Endodermal cell (in vitro differentiated cells): Measurements from ENCODE around the gene PLAAT3. TPM values are rescaled to one million over a fixed set of nuclear protein-coding genes. Genes with fewer than 3 reads are reported as not detected.

Experiments
- DNase-seq: peaks from one replicate; pipeline ENCODE4 v3.0.0-alpha.2; 2017
- H3K27ac ChIP-seq: 2 replicates; pipeline ENCODE4 v1.5.1; 2013; ENCODE audit warnings: mild to moderate bottlenecking, low read depth, low read length, moderate library complexity
- H3K27me3 ChIP-seq: 2 replicates; pipeline ENCODE4 v1.6.1; 2013; ENCODE audit warnings: mild to moderate bottlenecking, low read length, moderate library complexity; ENCODE audit not compliant: insufficient read depth, control insufficient read depth, poor library complexity, severe bottlenecking
- H3K36me3 ChIP-seq: 2 replicates; pipeline ENCODE4 v1.7.0; 2013; ENCODE audit warnings: mild to moderate bottlenecking, low read length, moderate library complexity; ENCODE audit not compliant: control insufficient read depth, insufficient read depth
- H3K4me1 ChIP-seq: one replicate; pipeline ENCODE4 v1.7.0; 2013; ENCODE audit warnings: low read length; ENCODE audit not compliant: control insufficient read depth, insufficient read depth
- H3K4me3 ChIP-seq: 2 replicates; pipeline ENCODE4 v1.5.1; 2013; ENCODE audit warnings: mild to moderate bottlenecking, low read length, moderate library complexity
- H3K9ac ChIP-seq: 2 replicates; pipeline ENCODE4 v1.6.1; 2013; ENCODE audit warnings: mild to moderate bottlenecking, low read length, moderate library complexity; ENCODE audit not compliant: poor library complexity, severe bottlenecking; ENCODE audit errors: extremely low read depth
- H3K9me3 ChIP-seq: 2 replicates; pipeline ENCODE4 v1.6.1; 2013; ENCODE audit warnings: mild to moderate bottlenecking, low read length, moderate library complexity; ENCODE audit not compliant: control insufficient read depth
- H3K27ac Mint-ChIP-seq: 2 replicates; pipeline ENCODE4 v1.8.0; 2020; ENCODE audit warnings: mixed read lengths
- H3K27me3 Mint-ChIP-seq: 2 replicates; pipeline ENCODE4 v1.8.0; 2021; ENCODE audit warnings: mild to moderate bottlenecking, mixed read lengths; ENCODE audit not compliant: insufficient read depth
- H3K36me3 Mint-ChIP-seq: 2 replicates; pipeline ENCODE4 v1.8.0; 2020; ENCODE audit warnings: low read depth, mixed read lengths
- H3K4me1 Mint-ChIP-seq: 2 replicates; pipeline ENCODE4 v1.8.0; 2020; ENCODE audit warnings: mixed read lengths
- H3K4me3 Mint-ChIP-seq: 2 replicates; pipeline ENCODE4 v1.8.0; 2020; ENCODE audit warnings: mild to moderate bottlenecking, moderate library complexity, mixed read lengths
- H3K9me3 Mint-ChIP-seq: 2 replicates; pipeline ENCODE4 v1.8.0; 2020; ENCODE audit warnings: mild to moderate bottlenecking, mixed read lengths
- WGBS, 2 experiments: methylation state at CpG; one replicate each; pipeline versions ENCODE4 v1.1.5 to v1.1.7; 2013; ENCODE audit warnings: missing lambda C conversion rate in 2 of 2, mixed read lengths in 1 of 2; ENCODE audit not compliant: insufficient coverage in 1 of 2, insufficient read length in 1 of 2; 5-methylcytosine and 5-hydroxymethylcytosine counted together
- total RNA-seq, 2 donors: library from RNA; stranded (reverse); fragmentation: NEBNext Ultra II Directional in 1 of 2; extraction: Animal tissue kit (Norgen Biotek cat#: 25700) in 1 of 2; gene quantifications; 2 replicates in 1 of 2; 3 replicates in 1 of 2; pipeline ENCODE4 v1.2.1, GENCODE V29; 2021
- TF ChIP-seq, protein P1 (sequence below): fragments of 200-600 bp; sonication (generic); conservative IDR thresholded peaks from 2 replicates; pipeline ENCODE4 v1.5.0; 2021; ENCODE audit warnings: antibody characterized with exemption, mild to moderate bottlenecking

PLAAT3 gene
- total RNA-seq, 2 donors from 2014 or later = 33.5 to 45.9 TPM

GRCh38 chr11:63574856-63575602 lies 39.2 kb downstream of the PLAAT3 start:
- Histone ChIP-seq H3K36me3 (peaks cover 7% of the 10 kb centered on the region), H3K27me3 (no peaks in the 10 kb centered on the region), H3K27ac (no peak overlapping the region), H3K4me1 (no peaks in the 10 kb centered on the region), H3K9ac (no peak overlapping the region), H3K9me3 (peaks cover 5% of the 10 kb centered on the region), H3K4me3 (no peak overlapping the region)
- H3K27me3 Mint-ChIP-seq = no peaks in the 10 kb centered on the region
- H3K4me1 Mint-ChIP-seq = no peaks in the 10 kb centered on the region
- H3K4me3 Mint-ChIP-seq = no peak overlapping the region
- peaks cover 20% of the 10 kb centered on the region for H3K9me3 Mint-ChIP-seq
- peaks cover 33% of the 10 kb centered on the region for H3K36me3 Mint-ChIP-seq
- H3K27ac Mint-ChIP-seq = no peak overlapping the region
- TF ChIP-seq, protein P1, sequence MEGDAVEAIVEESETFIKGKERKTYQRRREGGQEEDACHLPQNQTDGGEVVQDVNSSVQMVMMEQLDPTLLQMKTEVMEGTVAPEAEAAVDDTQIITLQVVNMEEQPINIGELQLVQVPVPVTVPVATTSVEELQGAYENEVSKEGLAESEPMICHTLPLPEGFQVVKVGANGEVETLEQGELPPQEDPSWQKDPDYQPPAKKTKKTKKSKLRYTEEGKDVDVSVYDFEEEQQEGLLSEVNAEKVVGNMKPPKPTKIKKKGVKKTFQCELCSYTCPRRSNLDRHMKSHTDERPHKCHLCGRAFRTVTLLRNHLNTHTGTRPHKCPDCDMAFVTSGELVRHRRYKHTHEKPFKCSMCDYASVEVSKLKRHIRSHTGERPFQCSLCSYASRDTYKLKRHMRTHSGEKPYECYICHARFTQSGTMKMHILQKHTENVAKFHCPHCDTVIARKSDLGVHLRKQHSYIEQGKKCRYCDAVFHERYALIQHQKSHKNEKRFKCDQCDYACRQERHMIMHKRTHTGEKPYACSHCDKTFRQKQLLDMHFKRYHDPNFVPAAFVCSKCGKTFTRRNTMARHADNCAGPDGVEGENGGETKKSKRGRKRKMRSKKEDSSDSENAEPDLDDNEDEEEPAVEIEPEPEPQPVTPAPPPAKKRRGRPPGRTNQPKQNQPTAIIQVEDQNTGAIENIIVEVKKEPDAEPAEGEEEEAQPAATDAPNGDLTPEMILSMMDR = no peak
- no peak for DNase-seq
- WGBS, 2 experiments = 88 to 92% methylated on average over 8 to 10 of the region's 10 CpGs

GRCh38 chr11:63573881-63574855 lies 40.1 kb downstream of the PLAAT3 start:
- no peaks in the 10 kb centered on the region for H3K9me3 ChIP-seq
- Mint-ChIP-seq H3K4me3 (no peak overlapping the region), H3K4me1 (no peaks in the 10 kb centered on the region), H3K36me3 (peaks cover 28% of the 10 kb centered on the region), H3K27me3 (no peaks in the 10 kb centered on the region), H3K9me3 (peaks cover 12% of the 10 kb centered on the region), H3K27ac (no peak overlapping the region)
- no peak for DNase-seq
- no peak overlapping the region for H3K9ac ChIP-seq
- H3K36me3 ChIP-seq = peaks cover 4% of the 10 kb centered on the region
- H3K4me1 ChIP-seq = no peaks in the 10 kb centered on the region
- H3K4me3 ChIP-seq = no peak overlapping the region
- WGBS, 2 experiments = 87 to 95% methylated on average over 12 to 15 of the region's 15 CpGs
- no peaks in the 10 kb centered on the region for H3K27me3 ChIP-seq
- H3K27ac ChIP-seq = no peak overlapping the region
- TF ChIP-seq, protein P1 = no peak

DNA sequence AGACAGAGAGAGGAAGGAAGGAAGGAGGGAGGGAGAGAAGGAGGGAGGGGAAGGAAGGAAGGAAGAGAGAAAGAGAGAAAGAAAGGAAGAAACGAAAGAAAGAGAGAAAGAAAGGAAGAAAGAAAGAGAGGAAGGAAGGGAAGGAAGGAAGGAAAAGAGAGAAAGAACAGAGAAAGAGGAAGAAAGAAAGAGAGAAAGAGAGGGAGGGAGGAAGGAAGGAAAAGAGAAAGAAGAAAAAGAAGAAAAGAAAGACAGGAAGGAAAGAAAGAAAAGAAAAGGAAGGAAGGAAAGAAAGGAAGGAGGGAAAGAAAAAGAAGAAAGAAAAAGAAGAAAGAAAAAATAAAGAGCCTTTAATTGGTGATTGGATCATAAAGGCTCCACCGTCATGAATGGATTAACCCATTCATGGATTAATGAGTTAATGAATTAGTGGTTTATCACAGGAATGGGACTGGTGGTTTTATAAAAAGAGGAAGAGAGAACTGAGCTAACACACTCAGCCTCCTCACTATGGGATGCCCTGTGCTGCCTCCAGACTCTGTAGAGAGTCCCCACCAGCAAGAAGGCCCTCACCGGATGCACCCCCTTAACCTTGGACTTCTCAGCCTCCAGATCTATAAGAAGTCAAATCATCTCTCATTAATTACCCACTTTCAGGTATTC lies 42.1 kb downstream of the PLAAT3 start:
- H3K4me3 Mint-ChIP-seq = no peak overlapping the region
- no peak overlapping the region for H3K9ac ChIP-seq
- no peak overlapping the region for H3K4me3 ChIP-seq
- no peaks in the 10 kb centered on the region for H3K4me1 ChIP-seq
- H3K27ac Mint-ChIP-seq = no peak overlapping the region
- H3K27me3 ChIP-seq = no peaks in the 10 kb centered on the region
- H3K27me3 Mint-ChIP-seq = no peaks in the 10 kb centered on the region
- H3K36me3 Mint-ChIP-seq = peaks cover 15% of the 10 kb centered on the region
- no peak for DNase-seq
- H3K9me3 ChIP-seq = no peaks in the 10 kb centered on the region
- no peaks in the 10 kb centered on the region for H3K9me3 Mint-ChIP-seq
- TF ChIP-seq, protein P1 = no peak
- H3K36me3 ChIP-seq = peaks cover 4% of the 10 kb centered on the region
- WGBS, 2 experiments = 72 to 79% methylated on average over 3 of the region's 3 CpGs
- no peak overlapping the region for H3K27ac ChIP-seq
- H3K4me1 Mint-ChIP-seq = peaks cover 5% of the 10 kb centered on the region
